HepG2 (cell line): Measurements from ENCODE around the gene XRCC1. TPM values are rescaled to one million over a fixed set of nuclear protein-coding genes. Genes with fewer than 3 reads are reported as not detected.

ENCODE experiments used
- ATF7-NPFF ChIP-seq: sonication (generic); formaldehyde crosslinking; IDR thresholded peaks from 2 replicates; pipeline ENCODE4 v1.8.1; 2023; ENCODE audit warnings: mild to moderate bottlenecking, low read depth, missing genetic modification reagents, moderate library complexity
- ATRX ChIP-seq: sonication (generic); formaldehyde crosslinking; IDR thresholded peaks from 2 replicates; pipeline ENCODE4 v1.4.0; 2020; ENCODE audit warnings: missing genetic modification reagents, borderline replicate concordance
- PAXIP1 ChIP-seq: sonication (generic); formaldehyde crosslinking; conservative IDR thresholded peaks from 2 replicates; pipeline ENCODE4 v1.4.0; 2020; ENCODE audit warnings: mild to moderate bottlenecking, missing genetic modification reagents, moderate library complexity
- RNF219 ChIP-seq: sonication (generic); formaldehyde crosslinking; IDR thresholded peaks from 2 replicates; pipeline ENCODE4 v1.5.0; 2020; ENCODE audit warnings: mild to moderate bottlenecking, missing genetic modification reagents
- THAP7 ChIP-seq: sonication (generic); formaldehyde crosslinking; IDR thresholded peaks from 2 replicates; pipeline ENCODE4 v1.8.1; 2023; ENCODE audit warnings: mild to moderate bottlenecking, missing genetic modification reagents
- ZFP37 ChIP-seq: sonication (generic); formaldehyde crosslinking; IDR thresholded peaks from 2 replicates; pipeline ENCODE4 v1.4.0; 2020; ENCODE audit warnings: missing genetic modification reagents, borderline replicate concordance
- ZFP91 ChIP-seq: sonication (generic); formaldehyde crosslinking; IDR thresholded peaks from 2 replicates; pipeline ENCODE4 v1.9.0; 2022; ENCODE audit warnings: missing genetic modification reagents, mild to moderate bottlenecking, borderline replicate concordance
- ZNF280D ChIP-seq: sonication (generic); formaldehyde crosslinking; IDR thresholded peaks from 2 replicates; pipeline ENCODE4 v1.5.1; 2020; ENCODE audit warnings: mild to moderate bottlenecking, missing genetic modification reagents
- ZNF441 ChIP-seq: sonication (generic); formaldehyde crosslinking; IDR thresholded peaks from 2 replicates; pipeline ENCODE4 v1.7.0; 2021; ENCODE audit warnings: missing genetic modification reagents, borderline replicate concordance
- polyA plus RNA-seq, 8 experiments: library from polyadenylated mRNA; depleted of rRNA in 3 of 8; stranded (reverse) in 7 of 8; unstranded in 1 of 8; fragments of >200 nt; fragmentation: Illumina TruSeq in 4 of 8; extraction: Trizol in 4 of 8; gene quantifications; 2 replicates each; pipeline versions ENCODE4 v1.2.1 to v1.2.3, GENCODE V29; 2011 to 2016; ENCODE audit warnings: low read depth in 4 of 8, missing spikeins in 1 of 8, mixed read lengths in 1 of 8; ENCODE audit not compliant: insufficient read depth in 1 of 8
- total RNA-seq, 5 experiments: library from RNA; depleted of rRNA; stranded (reverse); fragments of >200 nt; fragmentation: Illumina TruSeq; extraction: Trizol; gene quantifications; 2 replicates each; pipeline ENCODE4 v1.2.3, GENCODE V29; 2016; ENCODE audit warnings: low read depth in 1 of 5

The XRCC1 gene
- total and polyA plus RNA-seq, 2 of the 13 experiments (the other 11 are each of a cell fraction or from before 2014, with no cell fraction given), result 24.7 to 26.3 TPM

GRCh38 chr19:43503501-43504425, 71.6 kb downstream of the XRCC1 start (continued):
- TF ChIP-seq PAXIP1 (CRISPR knock-in tag) (peak; percentile 41; the same call in 1 of the 2 replicates), ATRX (CRISPR knock-in tag) (no peak), ZFP37 (CRISPR knock-in tag) (no peak), RNF219 (CRISPR knock-in tag) (no peak), ATF7-NPFF (CRISPR knock-in tag) (0 out of 2 replicates have a peak, but pooled peaks have one; percentile 22), ZNF441 (peak; percentile 24; the same call in 1 of the 2 replicates), THAP7 (no peak), ZNF280D (0 out of 2 replicates have a peak, but pooled peaks have one; percentile 25), ZFP91 (CRISPR knock-in tag) (no peak; the same call in 1 of the 2 replicates)
